SK-N-SH (cell line): ENCODE measurements around the gene RPN1.

Experiments
- CTCF ChIP-seq: fragments of 200-600 bp; sonication (generic); IDR thresholded peaks from 2 replicates; pipeline ENCODE4 v1.6.1; 2017; ENCODE audit warnings: antibody characterized with exemption, mild to moderate bottlenecking, moderate library complexity
- FOXM1 ChIP-seq: IDR thresholded peaks from 2 replicates; pipeline ENCODE4 v1.4.0; 2012; ENCODE audit warnings: low read depth, mild to moderate bottlenecking
- GABPA ChIP-seq: IDR thresholded peaks from 2 replicates; pipeline ENCODE4 v1.4.0; 2012; ENCODE audit warnings: low read depth, mild to moderate bottlenecking
- JUND ChIP-seq: IDR thresholded peaks from 2 replicates; pipeline ENCODE4 v1.4.0; 2012
- PBX3 ChIP-seq: IDR thresholded peaks from 2 replicates; pipeline ENCODE4; 2012
- TF ChIP-seq, protein P1 (sequence below): IDR thresholded peaks from 2 replicates; pipeline ENCODE4 v1.4.0; 2012; ENCODE audit warnings: low read depth, borderline replicate concordance

- TF ChIP-seq FOXM1 (no peak), CTCF (no peak), PBX3 (no peak), JUND (no peak), GABPA (no peak)
- TF ChIP-seq, protein P1, sequence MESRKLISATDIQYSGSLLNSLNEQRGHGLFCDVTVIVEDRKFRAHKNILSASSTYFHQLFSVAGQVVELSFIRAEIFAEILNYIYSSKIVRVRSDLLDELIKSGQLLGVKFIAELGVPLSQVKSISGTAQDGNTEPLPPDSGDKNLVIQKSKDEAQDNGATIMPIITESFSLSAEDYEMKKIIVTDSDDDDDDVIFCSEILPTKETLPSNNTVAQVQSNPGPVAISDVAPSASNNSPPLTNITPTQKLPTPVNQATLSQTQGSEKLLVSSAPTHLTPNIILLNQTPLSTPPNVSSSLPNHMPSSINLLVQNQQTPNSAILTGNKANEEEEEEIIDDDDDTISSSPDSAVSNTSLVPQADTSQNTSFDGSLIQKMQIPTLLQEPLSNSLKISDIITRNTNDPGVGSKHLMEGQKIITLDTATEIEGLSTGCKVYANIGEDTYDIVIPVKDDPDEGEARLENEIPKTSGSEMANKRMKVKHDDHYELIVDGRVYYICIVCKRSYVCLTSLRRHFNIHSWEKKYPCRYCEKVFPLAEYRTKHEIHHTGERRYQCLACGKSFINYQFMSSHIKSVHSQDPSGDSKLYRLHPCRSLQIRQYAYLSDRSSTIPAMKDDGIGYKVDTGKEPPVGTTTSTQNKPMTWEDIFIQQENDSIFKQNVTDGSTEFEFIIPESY, result no peak
These were observed 46.5 kb downstream of the RPN1 start for GRCh38 chr3:128603811-128604775.
